Measurements from ENCODE around the gene ANKRD13D.

Gene ANKRD13D

DNA sequence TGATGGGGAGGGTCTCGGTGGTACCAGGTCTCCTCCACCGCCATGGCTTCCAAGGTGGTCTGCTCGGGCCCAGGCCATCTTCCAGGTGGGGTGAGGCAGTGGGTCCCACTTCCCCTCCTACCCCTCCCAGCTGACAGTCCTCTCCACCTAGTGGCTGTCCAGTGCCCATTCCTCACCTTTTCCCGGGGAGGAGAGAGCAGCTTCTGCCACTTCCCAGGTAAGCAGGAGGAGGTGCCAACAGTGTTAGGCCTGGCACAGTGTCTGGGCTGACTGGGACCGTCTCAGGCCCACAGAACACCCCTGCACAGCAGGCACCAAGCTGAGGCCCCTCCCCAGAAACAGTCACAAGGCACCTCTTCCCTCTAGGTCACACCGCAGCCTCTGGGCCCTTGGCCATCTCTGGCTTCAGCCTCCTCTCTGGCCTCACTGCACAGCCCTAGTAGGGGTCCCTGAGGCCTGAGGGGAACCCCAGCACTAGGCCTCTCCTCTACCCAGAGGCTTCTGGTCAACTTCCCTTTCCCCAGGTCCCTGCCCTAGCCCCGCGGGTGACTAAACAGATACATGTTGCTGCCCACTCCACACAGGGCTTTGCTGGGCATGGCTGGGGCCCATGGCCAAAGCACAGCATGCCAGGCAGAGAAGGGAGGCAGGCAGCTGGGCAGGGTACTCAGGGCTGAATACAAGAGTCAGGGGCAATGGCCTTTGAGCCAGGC, 2.3 kb upstream of the ANKRD13D start:
- Histone ChIP-seq H3K9me3 (ENCODE audit: control insufficient read depth, insufficient read depth, low read length) (no peaks in the 10 kb centered on the region), H3K9ac (ENCODE audit: low read depth, low read length) (no peak overlapping the region), H3K36me3 (ENCODE audit: control insufficient read depth, insufficient read depth, low read length) (peaks cover 54% of the 10 kb centered on the region), H3K4me3 (ENCODE audit: low read depth, low read length) (no peak overlapping the region), H3K27me3 (ENCODE audit: control insufficient read depth, insufficient read depth, low read length) (no peaks in the 10 kb centered on the region), H3K4me1 (ENCODE audit: control insufficient read depth, insufficient read depth, low read length) (no peaks in the 10 kb centered on the region)

DNA sequence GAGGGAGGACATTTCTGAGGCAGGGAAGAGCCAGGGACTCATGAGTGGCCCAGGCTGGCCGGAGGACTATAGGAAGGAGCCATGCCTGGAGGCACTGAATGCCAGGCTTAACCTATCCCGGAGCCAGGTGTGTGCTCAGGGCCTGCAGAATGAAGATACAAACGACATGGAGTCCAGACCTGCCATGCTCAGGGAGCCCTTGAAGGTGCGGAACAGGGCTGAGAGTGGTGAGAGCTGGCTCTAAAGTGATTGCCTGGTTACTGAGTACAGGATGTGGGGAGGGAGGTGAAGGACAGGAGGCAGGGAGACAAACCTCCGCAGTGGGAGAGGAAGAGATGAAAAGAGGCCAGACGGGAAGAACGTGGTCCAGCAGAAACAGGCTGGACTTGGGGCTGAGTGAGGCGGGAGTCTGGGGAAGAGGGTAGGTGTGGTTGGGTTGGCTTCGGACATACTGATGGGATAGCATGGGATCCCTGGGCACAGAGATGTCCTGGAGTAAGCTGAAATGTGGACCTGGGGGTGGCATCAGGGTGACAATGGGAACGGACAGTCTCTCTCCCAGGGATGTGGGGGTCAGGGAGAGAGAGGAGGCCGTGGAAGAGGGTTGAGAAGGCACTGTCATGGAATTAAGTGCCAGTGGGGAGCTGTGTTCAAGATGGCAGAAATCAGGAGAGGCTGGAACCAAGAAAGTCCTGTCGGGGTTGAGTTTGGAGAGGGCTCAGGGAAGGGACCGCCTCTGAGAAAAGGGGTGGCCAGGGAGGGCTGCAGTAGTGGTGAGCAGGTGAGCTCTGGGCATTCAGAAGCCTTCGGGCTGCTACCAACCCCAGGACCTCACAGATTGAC, 1.5 kb upstream of the ANKRD13D start:
- peak overlapping the region; percentile 79 for H3K9ac ChIP-seq (ENCODE audit: low read depth, low read length)
- H3K4me1 ChIP-seq (ENCODE audit: control insufficient read depth, insufficient read depth, low read length) = no peaks in the 10 kb centered on the region
- H3K4me3 ChIP-seq (ENCODE audit: low read depth, low read length) = peak overlapping the region; percentile 76
- H3K27me3 ChIP-seq (ENCODE audit: control insufficient read depth, insufficient read depth, low read length) = no peaks in the 10 kb centered on the region
- no peaks in the 10 kb centered on the region for H3K9me3 ChIP-seq (ENCODE audit: control insufficient read depth, insufficient read depth, low read length)
- H3K36me3 ChIP-seq (ENCODE audit: control insufficient read depth, insufficient read depth, low read length) = peaks cover 52% of the 10 kb centered on the region

DNA sequence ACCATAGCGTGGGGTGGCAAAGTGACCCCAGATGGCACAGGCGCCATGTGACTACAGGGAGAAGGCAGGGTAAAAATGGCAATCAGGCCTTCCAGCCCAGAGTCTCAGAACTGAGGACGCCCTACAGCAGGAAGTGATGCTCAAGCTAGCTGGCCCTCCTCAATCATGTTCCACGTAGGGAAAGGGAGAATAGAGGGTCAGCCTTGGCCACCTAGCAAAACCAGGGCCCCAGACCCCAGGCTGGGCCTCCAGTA, 978 bp upstream of the ANKRD13D start:
- Histone ChIP-seq H3K4me1 (ENCODE audit: control insufficient read depth, insufficient read depth, low read length) (no peaks in the 10 kb centered on the region), H3K9ac (ENCODE audit: low read depth, low read length) (peak overlapping the region; percentile 79), H3K36me3 (ENCODE audit: control insufficient read depth, insufficient read depth, low read length) (peaks cover 47% of the 10 kb centered on the region), H3K27me3 (ENCODE audit: control insufficient read depth, insufficient read depth, low read length) (no peaks in the 10 kb centered on the region), H3K9me3 (ENCODE audit: control insufficient read depth, insufficient read depth, low read length) (no peaks in the 10 kb centered on the region), H3K4me3 (ENCODE audit: low read depth, low read length) (peak overlapping the region; percentile 76)

DNA sequence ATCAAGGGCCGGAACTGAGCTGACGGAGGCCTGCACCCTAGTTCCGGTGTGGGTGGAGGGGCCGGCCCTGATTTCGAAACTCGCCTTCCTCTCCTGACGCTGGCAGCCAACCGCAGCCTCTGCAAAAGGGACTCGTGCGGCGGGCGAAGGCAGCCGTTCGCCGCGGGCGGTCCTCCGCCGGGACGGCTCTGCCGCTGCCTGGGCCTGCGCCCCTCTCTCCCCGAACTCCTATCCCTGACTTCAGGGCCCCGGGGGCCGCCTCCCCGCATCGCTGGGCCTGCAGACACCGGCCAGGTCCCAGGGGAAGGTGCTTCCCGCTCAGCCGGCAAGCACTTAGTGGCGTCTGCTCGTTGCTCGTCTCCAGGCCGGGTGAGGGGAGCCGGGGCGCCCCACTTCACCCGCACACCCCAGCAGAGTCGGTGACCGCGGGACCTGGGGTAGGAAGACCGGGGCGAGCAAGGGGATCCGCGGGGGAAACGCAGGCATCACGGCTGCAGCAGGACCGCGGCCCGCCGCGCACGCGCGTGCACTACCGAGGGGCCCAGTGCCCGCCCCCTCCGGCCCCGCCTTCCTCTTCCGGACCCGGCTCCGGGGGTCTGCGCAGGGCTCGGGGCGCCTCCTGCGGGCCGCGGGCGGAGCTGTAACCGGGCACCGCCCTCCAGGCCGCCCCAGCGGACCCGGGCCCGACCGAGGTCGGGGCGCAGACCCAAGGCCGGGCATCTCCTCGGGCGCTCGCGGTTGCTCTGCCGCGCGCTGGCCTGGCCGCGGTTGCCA, 464 bp upstream of the ANKRD13D start:
- Histone ChIP-seq H3K9ac (ENCODE audit: low read depth, low read length) (peak overlapping the region; percentile 79), H3K4me1 (ENCODE audit: control insufficient read depth, insufficient read depth, low read length) (no peaks in the 10 kb centered on the region), H3K4me3 (ENCODE audit: low read depth, low read length) (peak overlapping the region; percentile 76), H3K27me3 (ENCODE audit: control insufficient read depth, insufficient read depth, low read length) (no peaks in the 10 kb centered on the region), H3K9me3 (ENCODE audit: control insufficient read depth, insufficient read depth, low read length) (no peaks in the 10 kb centered on the region), H3K36me3 (ENCODE audit: control insufficient read depth, insufficient read depth, low read length) (peaks cover 46% of the 10 kb centered on the region)

DNA sequence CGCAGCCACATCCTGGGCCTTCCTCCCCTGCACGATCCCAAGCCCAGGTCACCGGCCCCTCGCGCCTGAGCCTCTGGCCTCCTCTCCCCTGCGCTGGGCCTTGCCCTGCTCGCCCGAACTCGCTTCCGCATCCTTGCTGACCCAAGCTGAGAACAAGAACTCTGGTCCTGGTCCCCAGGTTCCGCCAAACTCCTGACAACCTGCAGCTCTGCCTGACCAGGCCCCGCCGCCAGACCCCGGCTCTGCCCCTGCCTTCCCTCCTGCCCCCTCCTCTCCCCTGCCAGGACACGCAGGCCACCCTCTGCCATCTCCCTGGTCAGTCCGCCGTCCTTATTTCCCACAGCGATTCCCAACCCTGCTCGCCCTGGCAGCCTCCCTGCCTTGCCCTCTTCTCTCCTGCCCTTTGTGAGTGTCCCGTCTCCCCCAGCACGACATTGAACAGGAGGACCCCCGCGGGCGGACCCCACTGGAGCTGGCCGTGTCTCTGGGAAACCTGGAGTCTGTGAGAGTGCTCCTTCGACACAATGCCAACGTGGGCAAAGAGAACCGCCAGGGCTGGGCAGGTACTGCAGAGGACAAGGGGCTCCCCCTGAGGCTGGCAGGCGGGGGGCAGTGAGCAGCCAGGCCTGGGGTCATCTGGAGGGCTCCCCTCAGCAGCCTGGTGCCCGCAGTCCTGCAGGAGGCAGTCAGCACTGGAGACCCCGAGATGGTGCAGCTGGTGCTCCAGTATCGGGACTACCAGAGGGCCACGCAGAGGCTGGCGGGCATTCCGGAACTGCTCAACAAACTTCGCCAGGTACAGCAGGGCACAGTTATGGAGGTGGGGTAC, 762 bp downstream of the ANKRD13D start:
- peak overlapping the region; percentile 54 for H3K9ac ChIP-seq (ENCODE audit: low read depth, low read length)
- H3K4me3 ChIP-seq (ENCODE audit: low read depth, low read length) = peak overlapping the region; percentile 75
- H3K4me1 ChIP-seq (ENCODE audit: control insufficient read depth, insufficient read depth, low read length) = no peaks in the 10 kb centered on the region
- H3K36me3 ChIP-seq (ENCODE audit: control insufficient read depth, insufficient read depth, low read length) = peaks cover 37% of the 10 kb centered on the region
- no peaks in the 10 kb centered on the region for H3K9me3 ChIP-seq (ENCODE audit: control insufficient read depth, insufficient read depth, low read length)
- H3K27me3 ChIP-seq (ENCODE audit: control insufficient read depth, insufficient read depth, low read length) = no peaks in the 10 kb centered on the region

DNA sequence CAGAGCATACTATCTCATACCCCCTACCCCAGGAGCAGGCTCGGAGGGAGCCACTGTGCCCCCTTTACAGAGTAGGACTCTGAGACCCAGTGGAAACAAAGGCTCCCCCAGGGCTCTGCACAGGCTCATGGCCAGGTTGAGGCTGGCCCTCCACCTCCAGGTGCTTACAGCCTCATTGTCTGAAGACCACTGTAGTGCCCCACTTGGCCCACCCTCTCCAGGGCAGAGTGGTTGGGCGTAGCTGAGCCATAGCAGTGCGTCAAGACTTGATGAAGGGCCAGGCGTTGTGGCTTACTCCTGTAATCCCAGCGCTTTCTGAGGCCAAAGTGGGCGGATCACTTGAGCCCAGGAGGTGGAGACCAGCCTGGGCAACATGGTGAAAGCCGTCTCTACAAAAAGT, 1.7 kb downstream of the ANKRD13D start:
- no peaks in the 10 kb centered on the region for H3K27me3 ChIP-seq (ENCODE audit: control insufficient read depth, insufficient read depth, low read length)
- no peaks in the 10 kb centered on the region for H3K9me3 ChIP-seq (ENCODE audit: control insufficient read depth, insufficient read depth, low read length)
- H3K36me3 ChIP-seq (ENCODE audit: control insufficient read depth, insufficient read depth, low read length) = peaks cover 31% of the 10 kb centered on the region
- H3K9ac ChIP-seq (ENCODE audit: low read depth, low read length) = no peak overlapping the region
- H3K4me3 ChIP-seq (ENCODE audit: low read depth, low read length) = no peak overlapping the region
- no peaks in the 10 kb centered on the region for H3K4me1 ChIP-seq (ENCODE audit: control insufficient read depth, insufficient read depth, low read length)

DNA sequence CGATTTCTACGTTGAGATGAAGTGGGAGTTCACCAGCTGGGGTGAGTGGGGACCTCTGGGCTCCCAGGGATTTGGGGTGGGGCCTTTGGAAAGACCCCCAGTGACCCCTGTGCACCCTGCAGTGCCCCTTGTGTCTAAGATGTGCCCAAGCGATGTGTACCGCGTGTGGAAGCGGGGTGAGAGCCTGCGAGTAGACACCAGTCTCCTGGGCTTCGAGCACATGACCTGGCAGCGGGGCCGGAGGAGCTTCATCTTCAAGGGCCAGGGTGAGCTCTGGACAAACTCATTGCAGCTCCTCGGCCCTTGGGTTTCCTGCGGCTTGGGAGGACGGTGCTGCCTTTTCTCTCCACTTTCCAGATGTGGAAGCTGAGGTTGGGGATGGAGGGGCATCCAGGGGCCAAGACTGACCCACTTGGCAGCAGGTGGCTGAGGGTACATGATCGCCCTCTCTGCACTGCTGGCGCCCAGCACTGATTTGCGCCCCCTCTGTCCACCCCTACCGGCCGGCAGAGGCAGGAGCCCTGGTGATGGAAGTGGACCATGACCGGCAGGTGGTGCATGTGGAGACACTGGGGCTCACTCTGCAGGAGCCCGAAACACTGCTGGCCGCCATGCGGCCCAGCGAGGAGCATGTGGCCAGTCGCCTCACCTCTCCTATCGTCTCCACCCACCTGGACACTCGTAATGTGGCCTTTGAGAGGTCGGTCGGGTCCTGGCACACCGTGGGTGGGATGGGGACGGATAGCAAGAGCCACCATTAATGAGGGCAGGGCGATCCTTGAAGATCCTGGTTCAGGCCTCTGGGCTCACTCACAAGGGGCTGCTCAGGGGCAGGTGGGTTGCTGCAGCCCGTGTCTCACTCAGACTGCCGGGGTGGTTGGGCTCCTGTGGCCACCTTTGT, 2.6 kb downstream of the ANKRD13D start:
- no peak overlapping the region for H3K4me3 ChIP-seq (ENCODE audit: low read depth, low read length)
- H3K4me1 ChIP-seq (ENCODE audit: control insufficient read depth, insufficient read depth, low read length) = no peaks in the 10 kb centered on the region
- no peaks in the 10 kb centered on the region for H3K27me3 ChIP-seq (ENCODE audit: control insufficient read depth, insufficient read depth, low read length)
- H3K9ac ChIP-seq (ENCODE audit: low read depth, low read length) = no peak overlapping the region
- peaks cover 22% of the 10 kb centered on the region for H3K36me3 ChIP-seq (ENCODE audit: control insufficient read depth, insufficient read depth, low read length)
- no peaks in the 10 kb centered on the region for H3K9me3 ChIP-seq (ENCODE audit: control insufficient read depth, insufficient read depth, low read length)

DNA sequence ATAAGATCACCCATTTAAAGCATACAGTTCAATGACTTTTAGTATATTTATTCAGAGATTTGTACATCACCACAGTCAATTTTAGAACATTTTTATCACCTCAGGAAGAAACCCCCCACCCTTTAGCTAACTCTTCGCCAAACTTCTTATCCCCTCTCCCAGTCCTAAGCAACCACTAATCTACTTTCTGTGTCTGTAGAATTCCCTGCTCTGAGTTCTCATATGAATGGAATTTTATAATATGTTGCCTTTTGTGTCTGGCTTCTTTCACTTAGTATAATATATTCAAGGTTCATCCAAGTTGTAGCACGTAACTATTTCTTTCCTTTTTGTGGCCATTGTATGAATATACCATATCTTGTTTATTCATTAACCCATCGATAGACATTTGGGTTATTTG, 3.6 kb downstream of the ANKRD13D start:
- Histone ChIP-seq H3K4me1 (ENCODE audit: control insufficient read depth, insufficient read depth, low read length) (no peaks in the 10 kb centered on the region), H3K4me3 (ENCODE audit: low read depth, low read length) (no peak overlapping the region), H3K9ac (ENCODE audit: low read depth, low read length) (no peak overlapping the region), H3K36me3 (ENCODE audit: control insufficient read depth, insufficient read depth, low read length) (peaks cover 20% of the 10 kb centered on the region), H3K27me3 (ENCODE audit: control insufficient read depth, insufficient read depth, low read length) (no peaks in the 10 kb centered on the region), H3K9me3 (ENCODE audit: control insufficient read depth, insufficient read depth, low read length) (no peaks in the 10 kb centered on the region)

DNA sequence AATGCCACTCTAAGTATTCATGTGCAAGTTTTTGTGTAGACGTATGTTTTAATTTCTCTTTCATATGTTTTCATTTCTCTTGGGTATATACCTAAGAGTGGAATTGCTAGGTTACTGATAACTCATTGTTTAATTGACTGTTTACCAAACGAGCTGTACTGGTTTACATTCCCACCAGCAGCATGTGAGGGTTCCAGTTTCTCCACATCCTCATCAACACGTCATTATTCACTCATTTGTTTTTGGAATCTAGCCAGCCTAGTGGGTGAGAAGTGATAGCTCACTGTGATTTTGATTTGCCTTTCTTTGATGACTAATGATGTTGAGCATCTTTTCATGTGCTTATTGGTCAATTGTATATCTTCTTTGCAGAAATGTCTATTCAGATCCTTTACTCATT, 4.0 kb downstream of the ANKRD13D start:
- Histone ChIP-seq H3K27me3 (ENCODE audit: control insufficient read depth, insufficient read depth, low read length) (no peaks in the 10 kb centered on the region), H3K36me3 (ENCODE audit: control insufficient read depth, insufficient read depth, low read length) (peaks cover 20% of the 10 kb centered on the region), H3K4me3 (ENCODE audit: low read depth, low read length) (no peak overlapping the region), H3K4me1 (ENCODE audit: control insufficient read depth, insufficient read depth, low read length) (no peaks in the 10 kb centered on the region), H3K9me3 (ENCODE audit: control insufficient read depth, insufficient read depth, low read length) (no peaks in the 10 kb centered on the region), H3K9ac (ENCODE audit: low read depth, low read length) (no peak overlapping the region)

DNA sequence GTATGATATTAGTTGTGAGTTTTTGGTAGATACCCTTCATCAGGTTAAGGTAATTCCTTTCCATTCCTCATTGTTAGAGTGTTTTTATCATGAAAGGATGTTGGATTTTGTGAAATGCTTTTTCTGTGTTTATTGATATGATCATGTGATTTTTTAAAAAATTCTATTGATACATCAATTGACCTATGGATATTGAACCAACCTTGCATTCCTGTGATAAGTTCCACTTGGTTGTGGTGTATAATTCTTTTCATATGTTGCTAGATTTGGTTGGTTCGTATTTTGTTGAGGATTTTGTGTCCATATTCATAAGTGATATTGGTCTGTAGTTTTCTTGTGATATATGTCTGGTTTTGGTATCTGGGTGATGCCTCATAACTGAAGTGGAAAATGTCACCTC, 6.7 kb downstream of the ANKRD13D start:
- H3K4me1 ChIP-seq (ENCODE audit: control insufficient read depth, insufficient read depth, low read length) = no peaks in the 10 kb centered on the region
- H3K36me3 ChIP-seq (ENCODE audit: control insufficient read depth, insufficient read depth, low read length) = peaks cover 28% of the 10 kb centered on the region
- no peaks in the 10 kb centered on the region for H3K27me3 ChIP-seq (ENCODE audit: control insufficient read depth, insufficient read depth, low read length)
- no peak overlapping the region for H3K9ac ChIP-seq (ENCODE audit: low read depth, low read length)
- no peak overlapping the region for H3K4me3 ChIP-seq (ENCODE audit: low read depth, low read length)
- no peaks in the 10 kb centered on the region for H3K9me3 ChIP-seq (ENCODE audit: control insufficient read depth, insufficient read depth, low read length)
